ENCODE measurements around the gene SMIM8. TPM values are rescaled to one million over a fixed set of nuclear protein-coding genes. Genes with fewer than 3 reads are reported as not detected.

The SMIM8 gene
- total RNA-seq, 1 experiment from 2014 or later: 10.8 TPM

DNA sequence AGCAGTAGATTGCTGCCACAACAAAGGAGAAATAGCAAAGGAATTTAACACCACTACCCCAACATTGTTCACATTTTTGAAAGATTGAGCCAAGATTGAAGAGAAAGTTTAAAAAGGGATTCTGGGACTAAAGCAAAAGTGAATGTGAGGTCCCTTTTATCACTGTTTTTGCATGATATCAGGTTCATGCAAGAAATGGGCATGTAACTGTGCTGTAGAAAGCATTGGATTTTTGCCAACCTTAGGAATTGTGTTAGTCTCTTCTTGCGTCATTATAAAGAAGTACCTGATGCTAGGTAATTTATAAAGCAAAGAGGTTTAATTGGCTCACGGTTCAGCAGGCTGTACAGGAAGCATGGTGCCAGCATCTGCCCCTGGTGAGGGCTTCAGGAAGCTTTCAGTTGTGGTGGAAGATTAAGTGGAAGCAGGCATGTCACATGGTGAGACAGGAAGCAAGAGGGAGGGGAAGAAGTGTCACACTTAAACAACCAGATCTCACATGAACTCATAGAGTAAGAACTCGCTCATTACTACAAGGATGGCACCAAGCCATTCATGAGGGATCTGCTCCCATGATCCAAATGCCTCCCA lies 11.3 kb downstream of the SMIM8 start (continued):
- TF ChIP-seq CREM (CRISPR knock-in tag; IDR thresholded peaks at IDR 0.05) (no peak), JUN (CRISPR knock-in tag; IDR thresholded peaks at IDR 0.05) (no peak)

GRCh38 chr6:87334683-87335082 lies 12.3 kb downstream of the SMIM8 start:
- Mint-ChIP-seq H3K4me3 (no peak overlapping the region), H3K4me1 (peaks cover 27% of the 10 kb centered on the region), H3K9me3 (no peaks in the 10 kb centered on the region), H3K27me3 (ENCODE audit: low read depth) (no peaks in the 10 kb centered on the region), H3K36me3 (no peaks in the 10 kb centered on the region), H3K27ac (peak overlapping the region; percentile 33; the same call in 1 of the 2 replicates)
- DNase-seq (ENCODE audit: low spot score): no peak
- no peak for ATAC-seq
- TF ChIP-seq E2F4 (CRISPR knock-in tag; IDR thresholded peaks at IDR 0.05; ENCODE audit: borderline replicate concordance, low read depth) (no peak), ZBTB43 (CRISPR knock-in tag; IDR thresholded peaks at IDR 0.05) (no peak), ATF1 (CRISPR knock-in tag; IDR thresholded peaks at IDR 0.05) (no peak), ZNF425 (CRISPR knock-in tag; conservative IDR thresholded peaks at IDR 0.05) (no peak), CREM (CRISPR knock-in tag; IDR thresholded peaks at IDR 0.05) (no peak), RORB (CRISPR knock-in tag; IDR thresholded peaks at IDR 0.05) (no peak), OVOL2 (CRISPR knock-in tag; IDR thresholded peaks at IDR 0.05; ENCODE audit: borderline replicate concordance) (no peak), MAX (CRISPR knock-in tag; IDR thresholded peaks at IDR 0.05) (no peak), FOXP1 (CRISPR knock-in tag; IDR thresholded peaks at IDR 0.05; ENCODE audit: borderline replicate concordance) (no peak), ZNF512 (CRISPR knock-in tag; IDR thresholded peaks at IDR 0.05; ENCODE audit: borderline replicate concordance) (no peak), HMGA2 (CRISPR knock-in tag; IDR thresholded peaks at IDR 0.05) (no peak), AFF4 (CRISPR knock-in tag; IDR thresholded peaks at IDR 0.05; ENCODE audit: borderline replicate concordance) (no peak)
- TF ChIP-seq, protein P1, sequence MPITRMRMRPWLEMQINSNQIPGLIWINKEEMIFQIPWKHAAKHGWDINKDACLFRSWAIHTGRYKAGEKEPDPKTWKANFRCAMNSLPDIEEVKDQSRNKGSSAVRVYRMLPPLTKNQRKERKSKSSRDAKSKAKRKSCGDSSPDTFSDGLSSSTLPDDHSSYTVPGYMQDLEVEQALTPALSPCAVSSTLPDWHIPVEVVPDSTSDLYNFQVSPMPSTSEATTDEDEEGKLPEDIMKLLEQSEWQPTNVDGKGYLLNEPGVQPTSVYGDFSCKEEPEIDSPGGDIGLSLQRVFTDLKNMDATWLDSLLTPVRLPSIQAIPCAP (CRISPR knock-in tag; IDR thresholded peaks at IDR 0.05): no peak
- ChIA-PET CTCF (no interaction called here), POLR2A (no interaction called here)
